ENCODE results near the gene SLC6A2.

SLC6A2 gene

DNA sequence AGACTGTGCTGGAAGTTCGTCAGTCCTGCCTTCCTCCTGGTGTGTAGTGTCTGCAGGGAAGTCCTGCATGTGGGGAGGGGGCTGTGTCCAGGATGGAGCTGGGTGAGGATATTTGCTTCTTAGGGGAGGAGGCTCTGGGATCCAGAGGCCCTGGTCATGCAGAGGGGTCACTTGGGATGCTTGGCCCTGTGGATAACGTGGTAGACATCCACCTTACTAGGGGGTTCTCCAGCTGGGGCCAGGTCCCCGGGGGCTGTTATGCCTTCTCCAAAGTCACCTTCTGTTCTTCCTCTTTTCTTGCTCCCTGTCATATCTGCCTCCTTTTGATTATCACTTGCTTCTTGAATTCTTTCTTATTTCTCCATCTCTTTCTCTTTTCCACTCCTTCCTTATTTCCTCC lies 43.8 kb downstream of the SLC6A2 start:
- Histone ChIP-seq H3K9me3 (ENCODE audit: insufficient read depth, low read depth, low read length) (no peaks in the 10 kb centered on the region), H3K27ac (ENCODE audit: low read depth, low read length) (no peak overlapping the region), H3K27me3 (ENCODE audit: insufficient read depth, low read length) (no peaks in the 10 kb centered on the region), H3K36me3 (ENCODE audit: insufficient read depth, low read length) (no peaks in the 10 kb centered on the region), H3K9ac (ENCODE audit: low read depth, low read length) (no peak overlapping the region), H3K4me1 (ENCODE audit: insufficient read depth, low read length) (peaks cover 8% of the 10 kb centered on the region; the same call in 1 of the 2 replicates), H3K4me3 (ENCODE audit: low read length) (no peak overlapping the region)
- 92% methylated on average over 3 of the region's 3 CpGs for WGBS

DNA sequence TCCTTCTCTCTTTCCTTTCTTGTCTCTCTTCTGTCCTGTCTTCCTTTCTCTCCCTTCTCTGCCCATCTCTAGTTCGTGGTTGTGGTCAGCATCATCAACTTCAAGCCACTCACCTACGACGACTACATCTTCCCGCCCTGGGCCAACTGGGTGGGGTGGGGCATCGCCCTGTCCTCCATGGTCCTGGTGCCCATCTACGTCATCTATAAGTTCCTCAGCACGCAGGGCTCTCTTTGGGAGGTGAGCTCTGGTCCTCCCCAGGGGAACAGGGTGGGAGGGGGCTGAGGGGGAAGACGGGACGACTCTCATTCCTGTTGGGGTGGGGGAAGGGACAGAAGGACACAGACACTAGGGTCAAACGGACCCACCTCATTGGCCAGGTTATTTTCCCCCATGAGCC lies 44.3 kb downstream of the SLC6A2 start:
- WGBS = 94% methylated on average over 9 of the region's 10 CpGs
- no peaks in the 10 kb centered on the region for H3K36me3 ChIP-seq (ENCODE audit: insufficient read depth, low read length)
- H3K27ac ChIP-seq (ENCODE audit: low read depth, low read length) = no peak overlapping the region
- H3K9ac ChIP-seq (ENCODE audit: low read depth, low read length) = no peak overlapping the region
- no peak overlapping the region for H3K4me3 ChIP-seq (ENCODE audit: low read length)
- H3K4me1 ChIP-seq (ENCODE audit: insufficient read depth, low read length) = peaks cover 8% of the 10 kb centered on the region; the same call in 1 of the 2 replicates
- no peaks in the 10 kb centered on the region for H3K9me3 ChIP-seq (ENCODE audit: insufficient read depth, low read depth, low read length)
- H3K27me3 ChIP-seq (ENCODE audit: insufficient read depth, low read length) = no peaks in the 10 kb centered on the region

DNA sequence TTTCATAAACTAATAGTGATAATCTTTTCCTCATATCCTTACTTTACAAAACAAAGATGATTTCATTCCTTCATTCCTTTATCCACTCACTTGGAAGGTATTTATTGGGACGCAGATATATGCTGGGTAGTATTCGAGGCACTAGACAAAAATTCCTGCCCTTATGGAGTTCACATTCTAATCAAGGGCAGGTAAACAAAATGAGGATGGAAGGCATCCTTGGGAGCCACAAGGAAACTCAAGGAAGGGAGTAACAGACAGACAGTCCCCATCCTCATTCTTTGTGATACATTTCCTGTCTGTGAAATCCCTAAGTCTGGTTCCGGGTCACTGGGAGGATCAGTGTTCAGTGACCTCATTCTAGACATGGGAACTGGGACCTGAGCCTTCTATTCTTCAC lies 45.2 kb downstream of the SLC6A2 start:
- no peaks in the 10 kb centered on the region for H3K36me3 ChIP-seq (ENCODE audit: insufficient read depth, low read length)
- H3K9me3 ChIP-seq (ENCODE audit: insufficient read depth, low read depth, low read length) = no peaks in the 10 kb centered on the region
- 98% methylated on average over 3 of the region's 3 CpGs for WGBS

DNA sequence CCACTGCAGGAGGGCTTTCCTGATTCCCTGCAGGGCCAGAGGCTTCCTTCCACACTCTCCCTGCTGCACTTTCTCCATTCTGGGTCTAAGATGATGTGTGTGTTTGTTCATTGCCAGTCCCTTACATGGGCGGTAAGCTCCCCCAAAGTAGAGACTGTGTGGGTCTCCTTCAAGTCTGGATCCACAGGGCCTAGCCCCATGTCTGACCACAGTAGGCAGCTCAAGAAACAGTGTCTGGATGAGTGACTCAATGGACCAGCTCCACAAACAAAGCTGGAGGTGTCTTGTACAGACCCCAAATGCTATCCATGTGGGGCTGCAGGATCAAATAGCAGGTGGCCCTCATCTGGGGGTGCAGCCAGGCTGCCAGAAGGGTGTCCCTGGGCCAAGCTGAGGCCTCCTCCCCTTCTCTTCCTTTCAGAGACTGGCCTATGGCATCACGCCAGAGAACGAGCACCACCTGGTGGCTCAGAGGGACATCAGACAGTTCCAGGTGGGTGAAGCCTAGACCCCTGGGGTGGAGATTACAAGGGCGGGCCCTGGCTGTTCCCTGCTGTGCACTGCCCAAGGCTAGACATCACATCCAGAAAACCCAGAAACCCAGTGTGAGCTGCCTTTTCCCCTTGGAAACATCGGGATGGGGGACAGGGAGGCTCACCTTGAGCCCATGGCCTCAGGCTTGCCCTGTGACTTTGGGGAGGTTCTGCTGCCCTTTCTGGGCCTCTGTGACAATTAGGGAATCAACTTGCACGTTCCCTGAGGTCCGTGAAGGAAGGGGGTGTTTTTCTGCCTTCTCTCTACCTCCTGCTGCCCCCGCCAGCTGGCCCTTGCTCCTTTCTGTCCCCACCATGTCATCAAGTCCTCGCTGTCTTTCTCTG lies 45.9 kb downstream of the SLC6A2 start:
- Histone ChIP-seq H3K9me3 (ENCODE audit: insufficient read depth, low read depth, low read length) (no peaks in the 10 kb centered on the region), H3K27ac (ENCODE audit: low read depth, low read length) (no peak overlapping the region), H3K4me1 (ENCODE audit: insufficient read depth, low read length) (peaks cover 8% of the 10 kb centered on the region; the same call in 1 of the 2 replicates), H3K9ac (ENCODE audit: low read depth, low read length) (no peak overlapping the region), H3K4me3 (ENCODE audit: low read length) (no peak overlapping the region), H3K27me3 (ENCODE audit: insufficient read depth, low read length) (no peaks in the 10 kb centered on the region), H3K36me3 (ENCODE audit: insufficient read depth, low read length) (no peaks in the 10 kb centered on the region)
- WGBS = 64% methylated on average over 9 of the region's 9 CpGs

More for the DNA sequence above, 45.2 kb downstream of the SLC6A2 start:
- H3K27ac ChIP-seq (ENCODE audit: low read depth, low read length) = no peak overlapping the region
- no peaks in the 10 kb centered on the region for H3K27me3 ChIP-seq (ENCODE audit: insufficient read depth, low read length)
- peaks cover 8% of the 10 kb centered on the region; the same call in 1 of the 2 replicates for H3K4me1 ChIP-seq (ENCODE audit: insufficient read depth, low read length)
- H3K4me3 ChIP-seq (ENCODE audit: low read length) = no peak overlapping the region
- no peak overlapping the region for H3K9ac ChIP-seq (ENCODE audit: low read depth, low read length)

DNA sequence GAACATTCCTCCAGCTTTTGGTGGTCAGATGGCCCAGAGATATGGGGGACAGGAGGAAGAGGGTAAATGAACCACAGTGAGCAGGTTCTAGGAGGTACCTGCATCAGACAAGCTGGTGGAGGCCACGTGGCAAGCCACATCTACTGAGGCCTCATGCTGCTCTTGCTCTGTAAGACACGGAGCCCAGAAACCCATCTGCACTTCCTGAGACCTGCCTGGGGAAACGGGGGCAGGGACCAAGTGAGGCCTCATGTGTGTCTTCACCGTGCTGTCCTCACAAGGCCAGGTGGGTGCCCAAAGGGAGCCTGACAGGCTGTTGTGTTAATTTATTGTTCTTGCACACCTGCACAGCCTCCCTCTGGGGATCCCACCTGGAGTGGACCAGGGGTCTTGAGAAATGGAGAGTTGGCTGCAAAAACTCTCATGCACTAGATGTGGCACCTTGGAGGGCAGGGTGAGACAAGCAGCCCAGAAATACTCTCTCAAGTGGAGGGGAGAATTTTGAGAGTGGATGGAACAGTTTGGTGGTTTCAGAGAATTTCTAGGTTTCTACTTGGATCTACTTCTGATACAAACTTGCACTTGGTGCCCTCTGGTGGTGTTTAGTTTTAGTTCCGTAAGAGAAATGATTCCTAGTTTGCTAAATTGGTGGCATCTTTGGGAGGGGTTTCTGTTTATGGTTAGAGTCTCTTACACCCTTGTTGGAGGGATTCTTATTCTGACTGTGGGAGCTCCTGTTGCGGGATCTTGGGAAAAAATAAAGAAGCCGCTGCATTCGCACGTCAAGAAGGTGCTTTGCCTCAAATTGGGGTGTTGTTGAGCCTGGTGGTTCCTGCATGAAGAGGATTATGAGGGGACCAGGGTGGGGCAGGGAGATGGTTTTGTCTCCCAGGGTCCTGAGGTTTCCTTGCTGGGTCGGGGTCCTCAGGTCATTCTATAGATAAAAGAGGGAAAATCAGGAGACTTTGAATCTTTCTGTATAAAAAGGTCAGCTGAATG lies 47.5 kb downstream of the SLC6A2 start:
- Histone ChIP-seq H3K36me3 (ENCODE audit: insufficient read depth, low read length) (no peaks in the 10 kb centered on the region), H3K4me3 (ENCODE audit: low read length) (no peak overlapping the region), H3K27me3 (ENCODE audit: insufficient read depth, low read length) (no peaks in the 10 kb centered on the region), H3K9ac (ENCODE audit: low read depth, low read length) (no peak overlapping the region), H3K9me3 (ENCODE audit: insufficient read depth, low read depth, low read length) (no peaks in the 10 kb centered on the region), H3K4me1 (ENCODE audit: insufficient read depth, low read length) (no peaks in the 10 kb centered on the region), H3K27ac (ENCODE audit: low read depth, low read length) (no peak overlapping the region)
- 63% methylated on average over 10 of the region's 10 CpGs for WGBS

DNA sequence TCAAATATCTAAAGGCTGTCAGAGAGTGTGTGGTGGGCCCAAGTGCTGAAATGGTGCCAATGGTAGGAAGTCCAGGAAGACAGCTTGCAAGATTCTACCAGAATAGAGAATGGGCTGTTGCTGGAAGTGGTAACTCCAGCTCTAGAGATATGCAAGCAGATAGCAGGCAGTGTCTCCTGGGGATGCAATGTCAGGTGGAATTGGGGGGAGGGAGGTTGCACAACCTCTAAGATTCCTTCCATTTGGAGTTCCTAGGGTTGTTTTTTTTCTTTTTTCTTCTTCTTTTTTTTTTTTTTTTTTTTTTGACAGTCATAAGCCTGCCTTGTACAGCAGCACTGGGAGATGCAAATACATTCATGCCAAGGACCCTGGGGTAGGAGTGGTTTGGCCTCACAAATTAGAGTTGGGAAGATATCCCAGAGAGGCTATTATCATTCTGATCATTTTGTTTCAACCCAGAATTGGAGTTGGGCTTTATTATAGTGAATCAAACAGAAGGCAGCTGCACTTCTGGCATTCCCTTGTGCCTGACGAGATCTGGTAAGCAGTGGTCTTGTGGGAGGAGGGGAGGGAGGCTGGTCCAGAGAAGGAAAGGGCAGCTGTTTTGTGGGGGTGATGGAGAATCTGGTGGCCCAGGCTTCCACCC lies 51.1 kb downstream of the SLC6A2 start:
- Histone ChIP-seq H3K27ac (ENCODE audit: low read depth, low read length) (no peak overlapping the region), H3K9me3 (ENCODE audit: insufficient read depth, low read depth, low read length) (no peaks in the 10 kb centered on the region), H3K27me3 (ENCODE audit: insufficient read depth, low read length) (no peaks in the 10 kb centered on the region), H3K9ac (ENCODE audit: low read depth, low read length) (no peak overlapping the region), H3K4me1 (ENCODE audit: insufficient read depth, low read length) (no peaks in the 10 kb centered on the region), H3K4me3 (ENCODE audit: low read length) (no peak overlapping the region), H3K36me3 (ENCODE audit: insufficient read depth, low read length) (no peaks in the 10 kb centered on the region)
- WGBS = 87% methylated on average over 1 of the region's 1 CpG

DNA sequence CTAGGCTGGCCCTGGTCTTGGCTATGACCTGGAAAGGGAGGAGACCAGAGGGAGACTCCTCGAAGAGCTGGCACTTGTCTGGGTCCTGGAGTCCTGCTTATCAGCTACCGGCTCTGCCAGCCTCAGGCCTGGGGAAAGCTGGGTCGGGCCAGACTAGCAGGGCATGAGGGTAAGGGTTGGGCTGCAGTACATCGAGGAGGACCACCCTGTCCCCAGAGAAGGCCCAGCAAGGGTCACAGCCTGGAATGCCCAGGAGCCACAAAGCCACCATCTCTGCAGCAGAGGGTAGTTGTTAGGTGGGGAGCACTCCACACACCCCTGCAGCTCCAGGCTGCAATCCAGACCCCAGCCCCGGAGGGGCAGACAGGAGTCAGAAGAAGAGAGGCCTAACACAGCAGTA lies 54.0 kb downstream of the SLC6A2 start:
- H3K27ac ChIP-seq (ENCODE audit: low read depth, low read length) = no peak overlapping the region
- H3K9ac ChIP-seq (ENCODE audit: low read depth, low read length) = no peak overlapping the region
- no peaks in the 10 kb centered on the region for H3K4me1 ChIP-seq (ENCODE audit: insufficient read depth, low read length)
- no peaks in the 10 kb centered on the region for H3K27me3 ChIP-seq (ENCODE audit: insufficient read depth, low read length)
- WGBS = 97% methylated on average over 5 of the region's 5 CpGs
- no peak overlapping the region for H3K4me3 ChIP-seq (ENCODE audit: low read length)
- no peaks in the 10 kb centered on the region for H3K36me3 ChIP-seq (ENCODE audit: insufficient read depth, low read length)
- H3K9me3 ChIP-seq (ENCODE audit: insufficient read depth, low read depth, low read length) = no peaks in the 10 kb centered on the region

DNA sequence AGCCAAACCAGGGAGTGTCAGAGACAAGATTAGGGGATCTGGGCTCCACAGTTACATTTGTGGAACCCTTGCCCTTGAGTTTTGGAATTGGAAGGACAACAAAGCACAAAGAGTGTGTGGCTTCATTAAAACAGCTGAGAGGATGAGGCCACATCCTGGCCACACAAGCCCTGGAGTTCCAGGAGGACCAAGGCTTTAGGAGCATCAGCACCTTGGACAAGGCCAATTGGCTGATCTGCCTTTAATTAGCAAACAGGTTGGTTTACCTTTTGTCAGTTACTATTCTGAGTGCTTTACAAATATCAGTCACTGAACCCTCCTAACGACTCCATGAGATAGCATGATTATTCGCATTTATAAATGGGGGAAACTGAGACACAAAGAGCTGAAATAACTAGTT lies 54.7 kb downstream of the SLC6A2 start:
- WGBS = 37% methylated on average over 2 of the region's 2 CpGs
- Histone ChIP-seq H3K27me3 (ENCODE audit: insufficient read depth, low read length) (no peaks in the 10 kb centered on the region), H3K4me3 (ENCODE audit: low read length) (no peak overlapping the region), H3K27ac (ENCODE audit: low read depth, low read length) (no peak overlapping the region), H3K9ac (ENCODE audit: low read depth, low read length) (no peak overlapping the region), H3K36me3 (ENCODE audit: insufficient read depth, low read length) (no peaks in the 10 kb centered on the region), H3K4me1 (ENCODE audit: insufficient read depth, low read length) (no peaks in the 10 kb centered on the region), H3K9me3 (ENCODE audit: insufficient read depth, low read depth, low read length) (no peaks in the 10 kb centered on the region)

DNA sequence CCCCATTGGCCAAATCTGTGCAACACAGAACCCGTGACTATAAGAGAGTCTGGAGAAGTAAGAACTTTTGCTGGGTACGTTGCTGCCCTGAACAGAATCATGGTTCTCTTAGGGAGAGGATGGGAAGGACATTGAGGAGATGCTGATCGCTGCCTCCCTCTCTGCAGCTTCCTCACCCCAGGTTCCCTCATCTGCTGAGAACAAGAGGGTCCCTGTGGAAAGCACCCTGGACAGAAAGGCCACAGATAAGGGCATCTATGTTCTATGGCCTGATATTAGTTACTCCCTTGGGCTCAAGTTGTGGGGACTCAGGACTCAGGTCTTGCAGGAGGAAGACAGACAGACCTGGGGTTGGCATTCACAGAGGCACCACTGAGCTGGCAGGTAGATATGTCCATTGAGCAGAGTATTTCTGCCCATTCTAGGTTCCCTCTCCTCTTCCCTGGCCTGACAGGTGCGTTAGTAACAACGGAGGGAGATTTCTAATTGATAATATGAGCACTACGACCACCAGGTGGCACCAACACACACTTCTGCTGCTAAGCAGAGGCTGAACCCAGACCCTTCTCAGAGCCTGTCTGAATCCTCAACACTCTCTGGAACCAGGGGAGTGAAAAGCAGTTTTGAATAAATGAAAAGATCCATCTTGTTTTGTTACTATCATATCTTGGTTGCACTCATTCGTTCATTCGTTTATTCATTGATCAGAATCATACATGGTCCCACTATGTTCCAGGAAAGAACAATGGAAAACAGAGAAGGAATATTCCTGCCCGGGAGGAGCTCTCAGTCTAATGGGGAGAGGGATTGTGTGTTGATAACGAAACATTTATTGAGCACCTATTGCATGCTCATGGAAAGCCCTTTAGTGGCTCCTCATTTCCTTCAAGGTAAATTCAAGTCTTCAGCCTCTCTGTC lies 56.4 kb downstream of the SLC6A2 start:
- H3K9ac ChIP-seq (ENCODE audit: low read depth, low read length) = no peak overlapping the region
- 39% methylated on average over 10 of the region's 10 CpGs for WGBS
- no peaks in the 10 kb centered on the region for H3K9me3 ChIP-seq (ENCODE audit: insufficient read depth, low read depth, low read length)
- H3K4me3 ChIP-seq (ENCODE audit: low read length) = no peak overlapping the region
- H3K4me1 ChIP-seq (ENCODE audit: insufficient read depth, low read length) = no peaks in the 10 kb centered on the region
- no peaks in the 10 kb centered on the region for H3K27me3 ChIP-seq (ENCODE audit: insufficient read depth, low read length)
- no peak overlapping the region for H3K27ac ChIP-seq (ENCODE audit: low read depth, low read length)
- H3K36me3 ChIP-seq (ENCODE audit: insufficient read depth, low read length) = no peaks in the 10 kb centered on the region

DNA sequence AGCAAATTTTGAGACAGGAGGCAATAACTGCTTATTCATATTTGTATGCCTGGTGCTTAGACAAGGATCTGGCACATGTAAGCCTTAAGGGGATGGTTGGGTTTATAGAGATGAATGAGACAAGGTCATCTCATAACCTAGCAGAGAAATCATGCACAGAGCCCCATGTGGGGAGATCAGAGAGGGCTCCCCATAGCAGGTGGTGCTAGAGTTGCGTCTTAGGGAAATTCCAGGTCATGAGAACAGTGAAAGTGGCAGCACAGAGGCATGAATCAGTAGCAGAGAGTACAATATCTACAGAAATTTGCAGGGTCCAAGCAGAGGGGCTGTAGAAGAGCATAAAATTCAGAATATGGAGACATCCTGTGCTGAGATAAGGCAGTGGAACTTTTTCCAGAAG lies 57.3 kb downstream of the SLC6A2 start:
- H3K4me3 ChIP-seq (ENCODE audit: low read length) = no peak overlapping the region
- no peaks in the 10 kb centered on the region for H3K27me3 ChIP-seq (ENCODE audit: insufficient read depth, low read length)
- no peak overlapping the region for H3K27ac ChIP-seq (ENCODE audit: low read depth, low read length)
- H3K36me3 ChIP-seq (ENCODE audit: insufficient read depth, low read length) = no peaks in the 10 kb centered on the region
- no peaks in the 10 kb centered on the region for H3K4me1 ChIP-seq (ENCODE audit: insufficient read depth, low read length)
- no peak overlapping the region for H3K9ac ChIP-seq (ENCODE audit: low read depth, low read length)
- H3K9me3 ChIP-seq (ENCODE audit: insufficient read depth, low read depth, low read length) = no peaks in the 10 kb centered on the region
- 83% methylated on average over 1 of the region's 1 CpG for WGBS

Data from HUES64 (cell line).